Ishikawa (cell line): ENCODE results near the gene GJA3.

Source experiments
- CEBPB ChIP-seq: IDR thresholded peaks from 2 replicates; pipeline ENCODE4 v1.6.1; 2012
- CREB1 ChIP-seq: IDR thresholded peaks from 2 replicates; pipeline ENCODE4 v1.6.1; 2012; ENCODE audit warnings: low read depth
- EGR1 ChIP-seq: IDR thresholded peaks from 2 replicates; pipeline ENCODE4 v1.6.1; 2012
- EP300 ChIP-seq: IDR thresholded peaks from 2 replicates; pipeline ENCODE4 v1.6.1; 2012; ENCODE audit warnings: borderline replicate concordance
- FOXM1 ChIP-seq: IDR thresholded peaks from 2 replicates; pipeline ENCODE4 v1.6.1; 2012; ENCODE audit warnings: low read depth, borderline replicate concordance
- MAX ChIP-seq: IDR thresholded peaks from 2 replicates; pipeline ENCODE4 v1.6.1; 2012
- NFIC ChIP-seq: IDR thresholded peaks from 2 replicates; pipeline ENCODE4 v1.6.1; 2012
- RAD21 ChIP-seq: IDR thresholded peaks from 2 replicates; pipeline ENCODE4 v1.6.1; 2012; ENCODE audit warnings: low read depth
- REST ChIP-seq: IDR thresholded peaks from 2 replicates; pipeline ENCODE4 v1.6.1; 2012; ENCODE audit warnings: low read depth, mild to moderate bottlenecking
- TAF1 ChIP-seq: IDR thresholded peaks from 2 replicates; pipeline ENCODE4 v1.6.1; 2012; ENCODE audit warnings: low read depth, mild to moderate bottlenecking
- TCF12 ChIP-seq: IDR thresholded peaks from 2 replicates; pipeline ENCODE4 v1.6.1; 2012; ENCODE audit warnings: low read depth
- TEAD4 ChIP-seq: IDR thresholded peaks from 2 replicates; pipeline ENCODE4 v1.6.1; 2012
- USF1 ChIP-seq: IDR thresholded peaks from 2 replicates; pipeline ENCODE4 v1.6.1; 2012
- YY1 ChIP-seq: IDR thresholded peaks from 2 replicates; pipeline ENCODE4 v1.6.1; 2012; ENCODE audit warnings: low read depth
- ZBTB7A ChIP-seq: IDR thresholded peaks from 2 replicates; pipeline ENCODE4 v1.6.1; 2012; ENCODE audit warnings: low read depth

GJA3 gene

GRCh38 chr13:20124303-20124702, 36.5 kb downstream of the GJA3 start:
- TF ChIP-seq NFIC (no peak), TCF12 (no peak), EGR1 (no peak), FOXM1 (no peak), TEAD4 (no peak), RAD21 (no peak), YY1 (no peak), CREB1 (no peak), MAX (no peak), TAF1 (no peak), USF1 (no peak), CEBPB (no peak), REST (no peak), ZBTB7A (no peak), EP300 (no peak)

GRCh38 chr13:20121159-20121525, 39.7 kb downstream of the GJA3 start:
- no peak for TF ChIP-seq CREB1
- no peak for TF ChIP-seq EP300
- TF ChIP-seq YY1: no peak
- TF ChIP-seq TAF1: no peak
- TF ChIP-seq MAX: no peak
- no peak for TF ChIP-seq USF1
- no peak; the same call in 1 of the 2 replicates for TF ChIP-seq TEAD4
- no peak for TF ChIP-seq REST
- TF ChIP-seq FOXM1: no peak
- no peak for TF ChIP-seq ZBTB7A
- no peak for TF ChIP-seq CEBPB
- no peak for TF ChIP-seq RAD21

- no peak for TF ChIP-seq RAD21
- TF ChIP-seq YY1: peak; percentile 57
- TF ChIP-seq CREB1: no peak
- no peak for TF ChIP-seq USF1
- 0 out of 2 replicates have a peak, but pooled peaks have one; percentile 17 for TF ChIP-seq TCF12
- TF ChIP-seq NFIC: no peak
Observed at GRCh38 chr13:20119960-20120359, 40.9 kb downstream of the GJA3 start.

- TF ChIP-seq RAD21 (no peak), YY1 (0 out of 2 replicates have a peak, but pooled peaks have one; percentile 65), MAX (peak; percentile 44; the same call in 1 of the 2 replicates)
Observed at GRCh38 chr13:20118268-20119140, 42.3 kb downstream of the GJA3 start.

- no peak for TF ChIP-seq TEAD4
- no peak for TF ChIP-seq RAD21
- TF ChIP-seq EP300: no peak
- no peak for TF ChIP-seq CREB1
- no peak for TF ChIP-seq TAF1
- no peak for TF ChIP-seq REST
- TF ChIP-seq USF1: no peak
- TF ChIP-seq FOXM1: no peak
Observed at GRCh38 chr13:20116213-20116612, 44.6 kb downstream of the GJA3 start.
